Stimulated activated CD8-positive, alpha-beta memory T cell treated with anti-CD3 and anti-CD28 coated beads, Interleukin-12 subunit alpha, Interleukin-12 subunit beta, amount 100 ng/mL, for 24 hours (primary cell): ENCODE measurements around the gene SDR39U1.

ENCODE experiments used
- DNase-seq: peaks from one replicate; pipeline ENCODE4 v3.0.0-alpha.2; 2020; ENCODE audit errors: extremely low read depth

The SDR39U1 gene

DNA sequence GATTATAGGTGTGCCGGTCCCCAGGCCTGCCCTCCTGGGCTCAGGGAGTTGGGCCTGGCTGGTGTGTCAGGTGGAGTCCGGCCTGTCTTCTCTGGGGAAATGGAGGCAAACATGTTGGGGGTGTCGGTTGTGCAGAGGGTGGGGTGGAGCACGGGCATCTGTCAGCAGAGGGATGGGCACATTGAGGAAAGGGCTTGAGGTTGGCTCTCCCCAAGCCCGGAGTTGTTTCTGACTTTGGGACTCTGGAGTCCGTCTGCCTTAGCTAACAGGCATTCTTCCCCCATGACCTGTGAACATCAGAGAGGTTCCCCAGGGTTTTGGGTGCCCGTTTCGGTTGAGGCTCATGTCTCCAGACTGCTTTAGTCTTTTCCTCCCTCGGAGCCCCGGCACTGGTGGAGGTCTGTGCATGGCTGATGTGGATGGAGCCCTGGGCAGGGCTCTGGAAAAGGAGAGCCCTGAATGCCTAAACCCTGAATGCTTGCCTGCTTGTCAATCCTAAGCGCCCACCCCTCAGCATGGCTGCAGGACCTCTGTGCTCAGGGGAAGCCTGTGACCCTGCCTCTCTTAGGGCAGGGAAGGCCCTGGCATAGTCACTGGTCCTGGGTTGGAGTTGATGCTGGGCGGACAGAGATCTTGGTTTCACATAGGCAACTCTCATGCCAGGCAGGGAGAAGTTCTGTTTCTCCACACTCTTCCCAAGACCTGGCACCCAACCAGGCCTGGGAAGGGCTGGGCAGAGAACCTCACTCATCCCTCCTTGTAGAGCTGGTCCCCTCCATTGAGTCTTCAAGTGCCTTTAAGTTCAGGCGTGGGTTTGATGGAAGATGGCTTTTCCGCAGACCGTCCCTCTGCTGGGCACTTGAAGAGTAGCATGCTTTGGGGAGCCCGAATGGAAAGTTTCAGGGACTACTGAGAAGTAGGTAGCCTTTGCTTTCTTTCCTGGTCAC, 30.9 kb downstream of the SDR39U1 start:
- DNase-seq = no peak

DNA sequence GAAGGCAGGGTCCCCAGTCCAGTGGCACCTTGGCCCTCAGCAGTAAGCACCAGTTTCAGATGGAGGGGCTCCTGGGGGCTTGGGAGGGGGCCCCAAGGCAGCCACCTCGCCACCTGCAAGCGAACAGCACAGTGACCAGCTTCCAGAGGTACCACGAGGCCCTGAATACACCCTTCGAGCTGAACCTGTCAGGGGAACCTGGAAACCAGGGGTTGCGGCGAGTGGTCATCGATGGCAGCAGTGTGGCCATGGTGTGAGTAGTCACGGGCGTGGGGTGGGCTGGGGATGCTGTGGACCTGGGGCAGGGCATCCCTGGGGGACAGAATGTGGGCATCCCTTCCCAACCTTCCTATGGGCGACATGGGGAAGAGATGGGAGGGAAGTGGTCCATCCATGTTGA, 32.6 kb downstream of the SDR39U1 start:
- DNase-seq = no peak

DNA sequence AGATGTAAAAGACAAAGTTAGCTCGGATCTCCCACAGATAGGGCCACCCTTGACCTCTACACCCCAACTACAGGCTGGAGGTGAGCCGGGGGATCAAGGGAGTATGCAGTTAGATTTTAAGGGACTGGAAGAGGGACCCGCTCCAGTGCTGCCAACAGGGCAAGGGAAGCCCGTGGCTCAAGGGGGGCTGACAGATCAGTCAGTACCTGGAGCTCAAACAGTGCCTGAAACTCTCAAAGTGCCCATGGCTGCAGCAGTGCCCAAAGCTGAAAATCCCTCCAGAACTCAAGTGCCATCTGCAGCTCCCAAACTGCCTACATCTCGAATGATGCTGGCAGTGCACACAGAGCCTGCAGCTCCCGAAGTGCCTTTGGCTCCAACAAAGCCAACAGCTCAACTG, 33.4 kb downstream of the SDR39U1 start:
- DNase-seq = no peak

DNA sequence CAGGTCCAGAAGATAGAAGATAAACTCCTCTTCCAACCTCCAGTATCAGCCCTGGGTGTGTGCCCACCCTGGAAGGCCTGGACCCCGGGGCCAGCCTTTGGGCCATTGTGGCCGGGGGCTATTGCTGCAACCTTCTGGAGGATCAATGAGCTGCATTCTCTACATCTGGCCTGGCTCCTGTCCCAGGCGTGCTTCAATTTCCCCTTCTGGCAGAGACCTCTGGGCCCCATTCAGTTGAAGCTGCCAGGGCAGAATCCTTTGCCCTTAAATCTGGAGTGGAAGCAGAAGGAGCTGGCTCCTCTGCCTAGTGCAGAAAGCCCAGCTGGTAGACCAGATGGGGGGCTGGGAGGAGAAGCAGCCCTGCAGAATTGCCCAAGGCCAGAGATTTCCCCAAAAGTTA, 33.8 kb downstream of the SDR39U1 start:
- DNase-seq = no peak

DNA sequence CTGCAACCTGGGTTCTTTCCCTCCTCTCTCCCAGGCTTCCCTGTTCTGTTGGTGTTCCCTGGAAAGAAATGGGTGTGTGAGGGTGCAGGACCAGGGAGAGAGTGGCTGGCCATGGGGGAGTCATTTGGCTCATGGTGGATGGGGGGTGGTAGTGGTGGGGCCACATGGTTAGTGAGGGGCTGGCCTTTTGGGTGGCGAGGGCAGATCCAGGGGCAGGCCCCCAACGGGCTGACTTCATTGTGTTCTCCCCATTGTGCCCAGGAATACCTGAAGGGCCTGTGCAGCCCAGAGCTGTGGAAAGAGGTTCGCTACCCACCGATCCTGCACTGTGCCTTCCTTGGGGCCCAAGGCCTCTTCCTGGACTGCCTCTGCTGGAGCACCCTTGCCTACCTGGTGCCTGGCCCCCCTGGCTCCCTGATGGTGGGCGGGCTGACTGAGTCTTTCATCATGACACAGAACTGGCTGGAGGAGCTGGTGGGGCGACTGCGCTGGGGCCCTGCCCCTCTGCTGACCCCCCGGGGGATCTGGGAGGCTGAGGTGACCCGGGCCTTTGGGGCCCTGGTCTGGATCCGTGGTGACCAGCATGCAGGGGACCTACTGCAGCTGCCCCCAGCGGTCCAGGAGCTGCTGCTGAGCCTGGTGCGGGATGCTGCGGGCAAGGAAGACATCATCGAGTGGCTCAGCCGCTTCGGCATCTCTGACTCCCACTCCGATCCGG, 34.8 kb downstream of the SDR39U1 start:
- DNase-seq = no peak

DNA sequence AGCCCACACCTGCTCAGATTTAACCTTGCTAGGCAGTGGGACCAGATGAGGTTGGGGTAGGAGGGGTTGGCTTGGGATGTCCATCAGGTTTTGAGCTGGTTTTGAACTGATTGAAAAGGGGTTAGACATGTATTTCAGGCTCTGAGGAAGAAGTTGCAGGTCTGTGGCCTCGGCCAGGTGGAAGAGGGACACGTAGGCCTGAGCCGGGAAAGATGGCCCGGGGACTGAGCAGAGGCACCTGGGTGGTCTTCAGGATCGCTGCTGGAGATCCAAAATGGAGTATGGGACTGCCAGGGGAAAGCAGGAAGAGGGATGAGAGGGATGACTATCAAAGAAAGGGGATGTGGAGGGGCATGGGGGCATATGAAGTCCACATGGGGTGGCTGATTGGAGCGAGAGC, 36.2 kb downstream of the SDR39U1 start:
- no peak for DNase-seq

DNA sequence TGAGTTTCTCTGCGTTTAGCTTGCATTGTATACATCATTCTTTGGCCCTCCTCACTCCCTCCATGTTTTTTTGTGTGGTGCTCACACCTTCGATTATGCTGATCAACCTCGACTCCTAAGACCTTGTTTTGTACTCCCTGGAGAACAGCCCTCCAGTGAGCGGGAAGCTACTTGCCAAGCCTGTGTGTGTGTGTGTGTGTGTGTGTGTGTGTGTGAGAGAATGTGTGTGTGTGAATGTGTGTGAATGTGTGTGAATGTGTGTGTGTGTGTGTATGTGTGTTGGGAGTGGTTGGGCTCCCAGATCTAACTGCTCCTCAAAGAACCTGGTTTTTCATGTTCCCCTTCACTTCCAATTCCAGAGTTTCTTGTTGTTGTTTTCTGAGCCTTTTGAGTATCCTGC, 37.8 kb downstream of the SDR39U1 start:
- no peak for DNase-seq

DNA sequence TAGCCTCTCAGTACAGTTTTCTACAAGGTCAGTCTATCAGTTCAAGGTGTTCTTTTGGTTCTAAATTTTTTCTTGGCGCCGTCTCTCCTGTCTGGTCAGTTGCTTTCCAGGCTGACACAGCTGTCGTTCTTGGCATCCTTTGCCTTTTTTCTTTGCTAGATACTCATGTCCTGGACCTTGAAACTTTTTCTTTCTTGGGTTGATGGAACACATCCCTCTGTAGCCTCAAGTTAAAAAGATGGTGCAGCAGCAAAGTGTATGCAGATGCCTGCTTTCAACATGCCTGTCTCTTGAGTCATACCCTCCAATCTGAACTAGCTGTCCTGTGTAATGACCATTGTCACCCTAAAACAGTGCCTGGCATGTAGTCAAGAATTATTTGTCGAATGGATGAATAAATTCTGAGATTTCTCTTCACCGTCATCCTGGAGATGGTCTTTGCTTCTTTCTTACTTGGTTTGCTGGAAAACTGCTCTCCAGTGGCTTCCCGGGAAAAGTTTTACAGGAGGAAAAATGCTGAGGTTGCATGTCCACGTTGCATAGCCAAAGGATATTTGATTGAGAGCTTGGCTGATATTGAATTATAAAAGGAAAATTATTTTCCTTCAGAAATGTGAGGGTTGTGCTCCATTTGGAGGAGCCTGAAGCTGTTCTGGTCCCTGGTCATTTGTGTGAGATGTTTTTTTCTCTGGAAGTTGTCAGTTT, 39.1 kb downstream of the SDR39U1 start:
- DNase-seq = no peak

DNA sequence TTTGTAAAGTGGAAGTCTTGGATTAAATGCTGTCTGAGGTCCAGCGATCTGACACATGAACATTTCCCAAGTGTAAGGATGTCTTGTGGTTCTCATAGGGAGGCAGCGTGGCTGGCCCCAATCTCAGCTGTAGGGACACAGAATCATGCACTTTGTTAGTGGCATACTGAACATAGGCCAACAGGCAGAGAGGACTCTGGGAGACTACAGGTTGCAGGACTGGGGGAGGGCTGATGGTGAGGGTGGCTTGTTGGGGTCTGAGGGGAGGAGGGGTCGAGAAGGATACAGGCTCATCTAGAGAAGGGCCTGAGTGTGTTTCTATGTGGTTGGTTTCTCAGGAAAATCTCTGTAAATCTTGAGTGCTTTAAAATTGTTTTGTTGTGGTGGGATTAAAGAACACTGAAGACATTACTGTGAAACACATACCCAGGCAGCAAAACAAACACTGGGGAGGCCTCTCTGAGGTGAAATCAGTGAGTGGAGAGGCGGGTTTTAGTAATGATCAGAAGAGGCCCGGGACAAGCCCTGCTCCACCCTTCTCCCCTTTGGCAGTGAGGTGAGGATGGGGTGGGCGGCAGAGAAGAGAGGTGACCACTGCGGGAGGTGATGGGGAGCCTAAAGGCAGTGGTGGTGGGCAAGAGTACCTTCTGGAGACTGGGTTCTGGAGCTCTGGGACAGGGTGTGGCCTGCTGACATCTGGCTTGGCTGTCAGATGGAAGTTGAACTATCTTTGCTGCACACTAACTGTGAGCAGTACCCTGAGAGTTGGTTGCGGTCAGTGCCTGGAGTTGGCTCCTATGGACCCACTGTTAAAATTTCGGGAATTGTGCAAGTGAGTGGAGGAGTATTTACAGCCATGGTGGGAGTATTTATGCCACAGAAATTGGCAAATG, 40.5 kb downstream of the SDR39U1 start:
- no peak for DNase-seq

DNA sequence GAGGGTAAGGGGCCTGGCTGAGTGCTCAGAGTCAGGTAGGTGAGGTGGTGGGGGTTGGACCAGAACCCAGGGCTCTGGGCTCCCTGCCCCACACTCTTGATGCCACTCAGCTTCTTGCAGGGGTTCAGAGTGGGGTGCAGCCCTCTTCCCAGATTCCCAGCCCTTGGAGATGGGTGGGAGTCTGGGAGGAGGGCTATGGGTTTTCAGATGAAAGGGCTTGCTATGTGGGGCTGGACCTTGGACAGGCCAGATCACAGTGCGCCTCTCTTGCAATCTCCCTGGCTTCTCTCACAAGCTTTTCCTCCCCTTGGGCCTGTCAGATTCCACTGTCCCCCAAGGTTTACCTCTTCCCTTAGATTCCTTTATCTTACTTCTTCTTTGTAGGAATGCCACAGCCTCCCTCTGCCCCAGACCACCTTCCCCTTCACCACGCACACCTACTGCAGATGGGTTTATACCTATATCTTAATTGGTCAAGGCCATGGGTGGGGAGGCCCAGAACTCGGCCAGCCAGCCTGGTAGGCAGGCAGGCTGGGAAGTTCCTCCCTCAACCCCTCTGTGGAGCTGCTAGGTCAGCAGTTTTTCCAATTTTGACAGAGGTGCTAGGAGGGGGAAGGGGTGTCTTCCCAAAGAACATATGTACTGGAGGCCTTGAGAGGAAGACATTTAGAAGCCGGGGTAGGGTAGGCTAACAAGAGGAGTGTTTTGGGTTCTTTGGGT, 42.4 kb downstream of the SDR39U1 start:
- DNase-seq = no peak

DNA sequence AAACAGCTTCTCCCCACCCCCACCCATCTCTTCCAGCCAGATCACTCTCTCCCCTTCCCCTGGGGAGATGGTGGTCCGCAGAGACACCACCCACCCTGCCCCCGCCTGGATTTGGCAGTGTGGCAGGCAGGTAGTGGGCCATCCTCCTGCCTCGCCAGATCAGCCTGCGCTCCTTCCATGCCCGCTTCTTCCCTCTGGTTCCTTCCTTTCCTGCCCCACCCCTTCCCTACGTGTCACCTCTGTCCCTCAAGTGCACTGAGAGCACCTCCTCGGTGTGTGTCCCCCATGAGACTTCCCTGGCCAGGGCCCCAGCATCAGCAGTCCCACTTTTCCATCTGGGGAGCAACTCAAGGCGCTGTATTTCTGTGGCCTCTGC, 43.1 kb downstream of the SDR39U1 start:
- DNase-seq = no peak

DNA sequence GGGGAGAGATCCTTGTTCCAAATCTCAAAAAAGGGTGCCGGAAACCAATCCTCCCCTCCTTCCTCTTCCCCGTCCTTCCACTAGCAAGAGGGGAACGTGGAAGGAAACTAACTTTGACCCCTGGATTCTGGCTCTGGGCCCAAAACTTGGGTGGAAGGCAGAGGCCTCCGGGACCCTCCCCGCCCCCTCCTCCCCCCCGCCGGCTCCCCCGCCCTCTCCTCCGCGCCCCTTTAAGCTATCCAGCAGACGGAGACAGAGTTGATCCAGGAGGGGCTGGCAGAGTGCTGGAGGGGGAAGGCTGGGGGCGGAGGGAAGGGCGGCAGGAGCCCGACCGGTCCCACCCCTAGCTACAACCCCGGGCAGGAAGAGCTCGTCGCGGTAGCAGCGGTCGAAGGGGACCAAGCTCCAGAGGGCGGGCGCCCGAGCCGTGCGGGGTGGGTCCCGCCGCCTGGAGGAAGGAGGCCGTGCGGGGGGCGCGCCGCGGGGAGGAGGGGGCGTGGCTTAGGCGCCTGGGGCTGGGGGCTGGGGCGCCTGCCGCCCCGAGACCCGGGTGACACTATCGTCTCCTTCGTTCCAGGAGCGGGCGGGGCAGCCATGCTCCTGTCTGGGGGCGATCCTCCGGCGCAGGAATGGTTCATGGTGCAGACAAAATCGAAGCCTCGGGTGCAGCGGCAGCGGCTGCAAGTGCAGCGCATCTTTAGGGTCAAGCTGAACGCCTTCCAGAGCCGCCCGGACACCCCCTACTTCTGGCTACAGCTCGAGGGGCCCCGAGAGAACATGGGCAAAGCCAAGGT, 43.7 kb downstream of the SDR39U1 start, which contains the start of gene NYNRIN:
Gene NYNRIN (plus strand): TSS at position 351 of the 794 bp plus-strand sequence. CDS start 244 bp downstream, at position 595.
- no peak for DNase-seq

DNA sequence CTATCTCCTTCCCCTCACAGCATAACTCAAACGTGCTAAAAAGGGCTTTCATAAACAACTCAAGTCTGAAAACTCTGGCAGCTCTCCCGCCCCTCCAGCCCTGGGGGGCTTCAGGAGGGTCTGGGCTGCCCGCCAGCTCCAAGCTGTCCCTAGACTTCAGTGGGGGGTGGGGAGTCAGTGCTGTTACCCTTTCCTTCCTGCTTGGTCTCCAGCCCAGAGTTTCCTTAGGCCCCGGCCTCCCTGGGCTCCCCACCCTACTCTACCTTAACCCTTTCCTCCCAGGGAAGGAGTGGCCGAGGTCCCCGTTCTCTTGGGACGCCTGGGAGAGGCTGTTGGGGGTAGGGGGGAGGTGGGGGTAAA, 44.3 kb downstream of the SDR39U1 start:
- DNase-seq = no peak

DNA sequence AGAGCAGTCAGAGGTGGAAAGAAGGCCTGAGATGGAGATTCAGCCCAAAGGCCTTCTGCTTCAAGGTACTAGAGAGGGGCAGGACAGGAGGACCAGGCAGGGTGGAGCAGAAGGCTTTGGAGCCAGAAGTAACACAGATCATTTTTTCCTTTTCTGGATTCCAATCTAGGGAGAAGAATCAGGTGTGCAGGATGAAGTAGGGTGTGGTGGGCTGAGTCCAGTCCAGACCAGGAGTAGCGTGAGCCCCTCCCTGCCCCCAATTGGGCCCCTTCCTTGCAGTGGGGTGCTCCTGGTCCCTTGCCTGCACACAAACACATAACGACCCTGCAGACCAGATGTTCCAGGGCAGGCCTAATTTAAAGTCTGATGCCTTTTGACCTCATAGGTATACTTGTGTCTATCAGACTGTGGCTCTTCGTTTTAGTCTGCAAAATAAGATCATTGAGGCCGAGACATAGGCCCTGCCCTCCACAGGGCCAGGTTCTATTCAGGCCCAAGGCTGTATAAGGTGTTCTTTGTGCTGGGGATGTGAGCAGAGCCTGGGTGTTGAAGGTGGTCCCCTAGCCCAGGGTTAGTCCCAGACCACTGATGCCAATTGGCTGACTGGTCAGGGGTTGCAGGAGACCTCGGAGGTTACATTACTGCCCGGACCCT, 44.8 kb downstream of the SDR39U1 start:
- DNase-seq = no peak

DNA sequence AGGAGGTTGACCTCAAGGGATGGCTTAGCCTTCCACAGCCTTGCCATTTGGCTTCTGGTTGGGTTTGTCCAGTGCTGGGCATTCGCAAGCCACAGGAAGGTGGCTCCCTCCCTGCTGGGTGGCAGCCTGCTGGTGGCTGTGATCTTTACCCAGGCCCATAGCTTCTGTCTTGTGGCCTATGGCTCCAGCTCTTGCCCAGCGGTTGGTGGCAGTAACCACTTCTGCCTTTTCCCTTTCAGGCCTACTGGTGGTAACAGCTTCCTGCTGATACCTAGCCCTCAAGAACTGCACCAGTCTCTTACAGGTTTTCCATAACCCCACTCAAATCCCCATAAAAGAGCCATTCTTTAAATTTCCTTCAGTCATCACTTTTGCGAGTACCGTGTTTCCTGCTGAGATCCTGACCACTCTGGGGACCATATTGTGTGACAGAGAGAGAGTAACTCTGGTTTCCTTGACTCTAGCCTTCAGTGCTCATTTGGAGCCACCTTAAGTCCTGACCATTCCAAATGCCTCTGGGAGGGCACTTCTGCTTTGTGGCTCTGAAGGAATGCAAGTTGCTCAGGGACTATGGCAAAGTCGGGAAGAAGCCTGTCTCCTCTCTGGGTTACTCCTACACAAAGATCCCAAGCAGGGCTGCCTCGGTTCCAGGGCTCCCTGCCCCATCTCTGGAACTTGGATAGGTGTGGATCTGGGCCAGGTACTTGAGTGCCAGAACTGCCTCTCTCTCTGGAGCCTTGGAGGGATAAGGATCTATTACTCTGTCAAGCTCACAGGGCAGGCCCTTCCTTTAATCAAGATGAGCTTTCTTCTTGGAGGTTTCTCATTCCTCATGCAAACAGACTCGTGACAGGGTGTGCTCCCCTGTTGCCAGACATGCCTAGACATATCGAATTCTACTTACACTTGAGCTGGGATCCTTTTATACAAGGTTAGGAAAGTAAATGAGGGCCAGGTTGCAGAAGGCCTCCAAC, 46.7 kb downstream of the SDR39U1 start:
- no peak for DNase-seq

DNA sequence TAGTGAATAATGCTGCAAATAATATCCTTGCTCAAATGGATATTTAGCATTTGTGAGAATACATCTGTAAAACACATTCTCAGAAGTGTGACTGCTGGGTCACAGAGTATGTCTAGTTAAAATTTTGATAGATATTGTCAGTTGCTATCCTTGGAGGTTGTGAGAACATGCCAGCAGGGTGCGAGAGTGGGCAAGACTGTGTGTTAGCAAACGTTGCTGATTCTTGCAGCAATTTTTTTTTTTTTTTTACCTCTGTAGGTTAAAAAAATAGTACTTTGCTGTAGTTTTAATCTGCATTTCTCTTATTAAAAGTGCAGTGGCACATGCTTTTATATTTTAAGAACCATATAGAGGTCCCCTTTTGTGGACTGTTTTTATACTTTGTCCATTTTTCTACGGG, 48.3 kb downstream of the SDR39U1 start:
- no peak for DNase-seq

DNA sequence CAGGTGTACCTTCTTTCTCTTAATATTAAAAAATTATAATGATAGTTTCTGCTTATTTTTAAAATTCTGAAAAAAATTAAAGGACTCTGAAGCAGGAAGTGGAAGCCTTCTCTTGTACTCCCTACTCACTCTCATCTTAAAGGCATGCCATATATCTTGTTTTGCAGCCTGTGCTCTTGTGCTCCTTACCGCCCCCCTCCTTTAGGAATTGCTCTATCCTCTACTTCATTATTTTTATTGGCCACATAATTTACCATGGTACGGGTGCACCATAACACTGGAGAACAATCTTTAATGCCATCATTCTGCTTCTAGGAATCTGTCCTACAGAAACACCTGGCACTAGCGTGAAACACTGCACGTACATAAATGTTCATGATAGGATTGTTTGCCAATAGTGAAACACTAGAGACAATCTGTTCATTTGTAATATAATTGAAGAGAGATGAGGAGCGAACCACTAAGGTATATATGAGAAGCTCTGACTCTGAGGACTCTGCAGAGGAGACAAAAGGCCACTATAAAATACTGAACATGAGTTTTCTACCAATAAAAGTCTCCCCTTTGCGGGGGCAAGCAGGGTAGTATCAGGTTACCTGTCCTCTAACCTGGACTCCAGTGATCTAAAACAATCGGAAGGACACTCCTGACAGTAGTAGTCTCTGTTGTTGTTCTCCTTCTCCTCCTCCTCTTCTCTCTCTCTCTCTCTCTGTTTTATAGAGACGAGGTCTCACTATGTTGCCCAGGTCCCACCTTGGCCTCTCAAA, 50.1 kb downstream of the SDR39U1 start:
- no peak for DNase-seq
